ENCODE data around the gene CAVIN4.

DNA sequence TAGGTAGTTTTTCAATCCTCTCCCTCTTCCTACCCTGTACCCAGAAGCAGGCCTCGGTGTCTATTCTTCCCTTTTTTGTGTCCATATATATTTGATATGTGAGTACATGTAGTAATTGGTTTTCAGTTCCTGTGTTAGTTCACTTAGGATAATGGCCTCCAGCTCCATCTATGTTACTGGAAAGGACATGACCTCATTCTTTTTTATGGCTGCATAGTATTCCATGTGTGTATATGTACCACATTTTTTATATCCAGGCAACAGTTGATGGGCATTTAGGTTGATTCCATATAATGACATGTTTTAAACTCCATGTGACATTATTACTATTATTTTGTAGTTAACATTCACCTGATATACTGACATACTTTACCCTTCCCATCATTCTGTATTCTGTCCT is 49.1 kb downstream of the CAVIN4 start:
- TF ChIP-seq, protein P1, sequence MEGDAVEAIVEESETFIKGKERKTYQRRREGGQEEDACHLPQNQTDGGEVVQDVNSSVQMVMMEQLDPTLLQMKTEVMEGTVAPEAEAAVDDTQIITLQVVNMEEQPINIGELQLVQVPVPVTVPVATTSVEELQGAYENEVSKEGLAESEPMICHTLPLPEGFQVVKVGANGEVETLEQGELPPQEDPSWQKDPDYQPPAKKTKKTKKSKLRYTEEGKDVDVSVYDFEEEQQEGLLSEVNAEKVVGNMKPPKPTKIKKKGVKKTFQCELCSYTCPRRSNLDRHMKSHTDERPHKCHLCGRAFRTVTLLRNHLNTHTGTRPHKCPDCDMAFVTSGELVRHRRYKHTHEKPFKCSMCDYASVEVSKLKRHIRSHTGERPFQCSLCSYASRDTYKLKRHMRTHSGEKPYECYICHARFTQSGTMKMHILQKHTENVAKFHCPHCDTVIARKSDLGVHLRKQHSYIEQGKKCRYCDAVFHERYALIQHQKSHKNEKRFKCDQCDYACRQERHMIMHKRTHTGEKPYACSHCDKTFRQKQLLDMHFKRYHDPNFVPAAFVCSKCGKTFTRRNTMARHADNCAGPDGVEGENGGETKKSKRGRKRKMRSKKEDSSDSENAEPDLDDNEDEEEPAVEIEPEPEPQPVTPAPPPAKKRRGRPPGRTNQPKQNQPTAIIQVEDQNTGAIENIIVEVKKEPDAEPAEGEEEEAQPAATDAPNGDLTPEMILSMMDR (IDR thresholded peaks at IDR 0.05 in 4 of 5, conservative IDR thresholded peaks at IDR 0.05 in 1 of 5): no peak
- no peak for TF ChIP-seq POLR2A (IDR thresholded peaks at IDR 0.05)

Measured in gastrocnemius medialis (tissue), 4 donors.